Amniotic epithelial cell (primary cell): Measurements from ENCODE around the gene NECAB3.

ENCODE experiments used
- DNase-seq: peaks from one replicate; pipeline ENCODE4 v3.0.0-alpha.2; 2010; ENCODE audit warnings: low read depth

Gene NECAB3

GRCh38 chr20:33697129-33697528, 22.9 kb upstream of the NECAB3 start:
- no peak for DNase-seq

- no peak for DNase-seq
Observed at GRCh38 chr20:33696448-33696847, 22.2 kb upstream of the NECAB3 start.

DNA sequence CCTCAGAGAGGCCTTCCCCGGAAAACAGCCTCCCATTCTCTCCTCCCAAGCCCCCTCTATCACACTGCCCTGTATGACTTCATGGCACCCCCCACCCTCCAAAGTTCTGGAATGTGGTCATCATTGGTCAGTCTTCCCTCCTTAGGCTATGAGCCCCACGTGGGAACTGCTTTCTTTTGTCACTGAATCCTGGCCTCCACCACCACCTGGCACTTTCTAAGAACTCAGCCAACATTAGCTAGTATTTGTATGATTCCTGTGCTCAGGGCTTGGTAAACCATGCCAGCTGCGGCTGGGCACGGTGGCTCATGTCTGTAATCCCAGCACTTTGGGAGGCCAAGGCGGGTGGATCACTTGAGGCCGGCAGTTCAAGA, 20.4 kb upstream of the NECAB3 start:
- no peak for DNase-seq

- DNase-seq = no peak
Observed at GRCh38 chr20:33693741-33694638, 19.8 kb upstream of the NECAB3 start.

GRCh38 chr20:33693289-33693688, 19.1 kb upstream of the NECAB3 start:
- no peak for DNase-seq

DNA sequence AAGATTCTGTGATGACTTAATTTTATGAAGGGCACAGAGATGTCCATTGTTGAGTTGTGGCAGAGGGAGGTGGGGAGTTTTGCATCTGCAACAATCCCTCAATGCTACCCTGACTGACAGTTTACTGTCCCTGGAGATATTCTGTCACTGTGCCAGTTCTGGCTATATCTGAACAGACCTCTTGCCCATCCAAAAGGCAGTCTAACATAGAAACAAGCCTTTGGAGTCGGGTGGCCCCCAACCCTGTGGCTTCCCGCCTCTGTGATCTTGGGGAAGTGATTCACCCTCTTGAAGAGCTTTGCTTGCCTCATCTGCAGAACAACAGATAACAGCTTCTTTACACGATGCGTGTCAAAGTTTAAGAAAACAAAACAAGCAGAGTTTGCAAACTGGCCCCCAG, 15.7 kb upstream of the NECAB3 start:
- DNase-seq = peak; percentile 90

- no peak for DNase-seq
Observed at GRCh38 chr20:33689493-33689892, 15.3 kb upstream of the NECAB3 start.

GRCh38 chr20:33688938-33689424, 14.8 kb upstream of the NECAB3 start:
- no peak for DNase-seq

DNA sequence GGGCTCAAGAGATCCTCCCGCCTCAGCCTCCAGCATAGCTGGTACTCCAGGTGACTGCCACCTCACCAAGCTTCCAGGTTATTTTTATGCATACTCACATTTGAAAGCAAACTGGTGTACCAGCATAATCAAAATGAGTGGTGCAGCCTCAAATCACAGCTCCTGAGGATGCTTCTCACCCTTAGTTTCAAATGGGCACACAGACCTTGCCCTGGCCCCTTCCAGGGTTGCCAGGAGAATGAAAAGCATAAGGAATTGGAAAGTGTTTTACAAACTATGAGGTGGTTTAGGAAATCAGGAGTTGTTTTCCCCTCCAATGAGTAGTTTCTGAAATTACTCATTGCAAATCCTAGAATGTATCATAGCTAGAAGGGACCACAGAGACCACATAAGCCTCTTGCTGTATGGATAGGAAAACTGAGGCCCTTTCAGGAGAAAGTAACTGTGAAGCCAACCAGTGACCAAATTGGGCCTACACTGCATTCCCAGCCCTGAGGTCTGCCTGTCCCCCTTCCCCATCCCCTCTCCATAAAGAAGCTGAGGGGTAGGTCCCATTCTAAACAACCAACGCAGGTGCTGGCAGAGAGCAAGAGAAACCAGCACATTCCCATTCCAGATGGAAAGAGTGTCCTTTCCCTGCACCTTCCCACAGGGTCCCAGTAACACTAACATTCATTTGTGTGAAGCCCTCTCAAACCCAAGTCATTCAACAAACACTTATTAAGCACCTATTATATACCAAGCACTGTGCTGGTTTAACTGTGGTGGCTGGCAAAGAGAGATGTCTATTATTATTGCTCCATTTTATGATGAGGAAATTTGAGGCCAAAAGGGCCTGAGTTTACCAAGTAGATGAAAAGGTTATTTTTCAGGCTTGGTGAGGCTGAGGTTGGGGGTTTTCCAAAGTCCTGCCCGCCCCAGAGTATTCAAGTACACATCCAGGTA, 14.0 kb upstream of the NECAB3 start:
- DNase-seq = peak; percentile 55

GRCh38 chr20:33687370-33687915, 13.2 kb upstream of the NECAB3 start:
- peak; percentile 84 for DNase-seq

DNA sequence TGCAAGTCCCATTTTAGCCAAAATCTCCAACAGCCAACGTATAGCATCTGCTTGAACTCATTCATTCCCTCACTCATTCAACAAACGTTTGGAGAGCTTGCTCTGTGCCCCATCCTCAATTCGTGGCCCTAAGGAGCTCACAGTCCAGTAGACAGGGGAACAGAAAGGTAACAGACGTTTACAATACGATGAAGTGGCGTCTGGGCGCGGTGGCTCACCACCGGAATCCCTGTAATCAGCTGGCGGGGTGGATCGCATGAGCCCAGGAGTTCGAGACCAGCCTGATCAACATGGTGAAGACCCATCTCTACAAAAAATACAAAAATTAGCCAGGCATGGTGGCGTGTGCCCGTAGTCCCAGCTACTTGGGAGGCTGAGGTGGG, 12.7 kb upstream of the NECAB3 start:
- no peak for DNase-seq

GRCh38 chr20:33686100-33686983, 12.1 kb upstream of the NECAB3 start, which contains the start of gene E2F1:
TSS of gene E2F1 (minus strand) at chr20:33686385. CDS start at chr20:33686264, 121 bp downstream.
- peak; percentile 82 for DNase-seq

GRCh38 chr20:33685328-33686099, 11.3 kb upstream of the NECAB3 start:
- DNase-seq = no peak

- no peak for DNase-seq
Observed at GRCh38 chr20:33684533-33685327, 10.5 kb upstream of the NECAB3 start.

GRCh38 chr20:33681728-33682353, 7.6 kb upstream of the NECAB3 start:
- no peak for DNase-seq

DNA sequence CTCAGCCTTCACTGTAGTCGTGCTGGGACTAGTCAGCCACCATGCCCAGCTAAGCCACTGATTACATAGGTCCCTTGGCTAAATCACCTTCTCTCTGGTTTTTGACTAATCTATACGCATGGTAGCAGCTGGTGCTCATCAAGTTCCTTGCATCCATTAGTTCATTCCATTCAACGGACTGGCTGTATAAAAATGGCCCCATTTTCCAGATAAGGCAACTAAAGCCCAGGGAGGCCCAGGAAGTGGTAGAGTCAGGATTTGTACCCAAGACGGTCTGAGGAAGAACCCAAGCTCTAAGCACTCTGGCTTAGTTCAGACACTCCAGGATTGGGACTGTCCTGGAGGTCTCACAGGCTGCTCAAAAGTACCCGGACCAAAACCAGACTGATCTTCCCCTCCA, 7.1 kb upstream of the NECAB3 start:
- no peak for DNase-seq

DNA sequence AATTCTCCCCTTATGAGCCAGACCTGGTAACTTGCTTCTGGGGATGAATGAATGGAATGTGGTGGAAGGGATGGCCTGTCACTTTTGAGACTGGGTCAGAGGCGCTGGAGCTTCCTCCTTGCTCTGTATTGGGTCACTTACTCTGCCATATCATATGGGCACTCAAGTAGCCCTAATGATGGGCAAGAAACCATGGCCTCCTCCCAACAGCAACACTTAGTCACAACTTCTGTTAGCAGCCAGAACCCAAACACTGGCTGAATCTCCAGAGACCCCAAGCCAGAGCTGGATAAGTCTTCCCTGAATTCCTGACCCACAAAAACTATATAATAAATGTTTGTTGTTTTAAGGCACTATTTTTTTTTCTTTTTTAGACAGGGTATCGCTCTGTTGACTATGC, 6.5 kb upstream of the NECAB3 start:
- no peak for DNase-seq

DNA sequence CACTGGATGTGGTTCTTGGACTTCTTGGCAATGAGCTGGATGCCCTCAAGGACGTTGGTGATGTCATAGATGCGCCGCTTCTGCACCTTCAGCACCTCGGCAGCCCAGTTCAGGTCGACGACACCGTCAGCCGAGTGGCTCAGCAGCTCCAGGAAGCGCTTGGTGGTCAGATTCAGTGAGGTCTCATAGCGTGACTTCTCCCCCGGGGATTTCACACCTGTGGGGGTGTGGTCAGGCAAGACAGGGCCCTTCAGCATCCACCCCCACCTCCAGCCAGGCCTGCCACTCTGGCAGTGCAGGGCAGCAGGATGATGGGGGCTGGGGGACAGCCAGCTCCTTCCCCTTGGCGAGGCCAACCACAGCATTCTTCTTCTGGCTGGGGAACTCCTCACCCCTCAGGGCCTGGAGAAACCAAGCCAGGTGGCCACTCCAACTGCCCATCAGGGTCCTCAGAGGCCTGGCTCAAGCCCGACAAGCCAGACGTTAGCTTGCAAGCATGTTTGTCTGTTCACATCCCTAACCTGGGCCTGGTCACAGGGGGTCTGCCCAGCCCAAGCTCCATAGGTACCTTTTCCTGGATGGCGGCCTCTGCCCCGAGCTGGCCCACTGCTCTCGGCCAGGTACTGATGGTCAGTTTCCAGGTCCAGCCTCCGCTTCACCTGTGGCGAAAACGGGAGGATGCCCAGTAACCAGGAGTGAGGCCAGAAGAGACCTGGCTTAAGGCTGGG, 5.7 kb upstream of the NECAB3 start:
- DNase-seq = no peak
